ENCODE results near the gene PCBP1. TPM values are rescaled to one million over a fixed set of nuclear protein-coding genes. Genes with fewer than 3 reads are reported as not detected.

Gene PCBP1
- total RNA-seq, 2 experiments from 2014 or later = 444 to 449 TPM

DNA sequence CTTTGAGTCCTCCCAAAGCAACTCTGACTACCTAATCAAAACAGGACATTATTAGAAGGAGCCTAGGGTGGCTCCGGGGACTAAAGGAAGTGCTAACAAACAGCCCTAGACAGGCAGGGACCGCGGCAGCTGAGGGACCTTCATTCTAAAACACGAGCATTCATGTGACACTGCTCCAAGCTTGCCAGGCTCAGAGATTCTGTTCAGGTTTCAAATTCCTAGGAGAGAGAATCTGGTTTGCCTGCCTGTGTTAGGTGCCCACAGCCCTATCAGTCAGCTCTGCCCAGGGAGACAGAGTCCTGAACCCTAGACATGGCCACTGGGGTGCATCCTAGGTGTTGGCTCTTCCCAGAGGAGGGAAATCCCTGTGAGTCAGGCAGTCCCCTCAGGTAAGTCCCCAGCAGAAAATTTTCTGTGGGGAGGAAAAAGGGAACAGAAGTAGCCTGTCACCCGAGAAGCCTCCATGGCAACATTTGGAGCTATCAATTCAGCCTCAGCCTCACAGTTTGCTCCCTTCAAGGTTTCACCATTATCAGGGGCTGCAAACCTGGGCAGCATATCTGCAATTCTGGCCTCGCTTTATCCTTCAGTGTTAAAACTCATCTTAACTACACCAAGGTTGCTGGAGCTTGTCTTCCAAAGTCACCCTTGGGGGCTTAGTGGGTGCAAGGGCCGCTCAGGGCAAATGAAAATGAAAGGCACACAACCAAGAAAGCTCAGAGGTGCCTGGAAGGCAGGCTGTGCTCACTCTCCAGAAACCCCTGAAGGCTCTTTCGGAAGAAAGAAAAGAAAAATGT is 28.6 kb downstream of the PCBP1 start:
- POLR2A ChIA-PET = interaction anchor here (0.6 to 1.3 kb wide), 6 partner anchors 8 to 22 kb away, joined by 3 to 4 read pairs (median 3); no protein-coding TSS in a partner anchor
- CTCF ChIA-PET = no interaction called here
- no peaks in the 10 kb centered on the region for H3K9me3 Mint-ChIP-seq
- intact Hi-C loops (cut with micrococcal nuclease) = no loop called here
- DNase-seq = no peak
- no peaks in the 10 kb centered on the region for H3K27me3 Mint-ChIP-seq
- no peak overlapping the region for H3K27ac Mint-ChIP-seq
- H3K36me3 Mint-ChIP-seq = no peaks in the 10 kb centered on the region
- H3K4me3 Mint-ChIP-seq = no peak overlapping the region
- peaks cover 19% of the 10 kb centered on the region for H3K4me1 Mint-ChIP-seq (ENCODE audit: low read depth)

DNA sequence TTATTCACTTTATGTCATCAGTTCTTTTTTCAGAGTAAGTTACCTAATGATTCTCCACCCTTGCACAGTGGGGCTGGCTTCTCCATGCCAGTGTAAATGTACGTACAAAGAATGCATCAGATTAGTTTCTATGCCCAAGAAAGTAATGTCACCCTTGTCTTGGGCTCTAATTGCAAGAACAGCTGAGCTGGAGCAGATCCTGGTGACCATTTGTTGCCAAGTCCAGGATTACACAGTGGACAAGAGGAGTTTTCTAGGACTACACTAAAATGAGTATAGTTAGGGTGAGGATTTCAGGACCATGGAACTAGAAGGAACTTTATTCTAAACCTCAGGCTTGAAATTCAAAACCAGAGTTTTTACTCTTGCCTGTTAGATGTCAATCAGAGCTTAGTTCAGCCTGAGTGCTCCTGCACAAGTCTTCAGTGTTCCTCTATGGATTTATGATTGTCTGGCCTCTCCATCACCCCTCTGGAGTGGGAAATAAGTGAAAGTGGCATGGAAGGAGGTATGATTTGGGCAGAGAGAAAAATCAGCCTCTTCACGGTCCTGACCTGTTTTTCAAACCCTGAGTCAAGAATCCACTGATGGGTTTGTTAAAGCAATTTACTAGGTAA is 29.8 kb downstream of the PCBP1 start:
- DNase-seq = no peak
- no peak overlapping the region for H3K27ac Mint-ChIP-seq
- H3K9me3 Mint-ChIP-seq = no peaks in the 10 kb centered on the region
- no peak overlapping the region for H3K4me3 Mint-ChIP-seq
- peaks cover 21% of the 10 kb centered on the region for H3K4me1 Mint-ChIP-seq (ENCODE audit: low read depth)
- H3K36me3 Mint-ChIP-seq = no peaks in the 10 kb centered on the region
- POLR2A ChIA-PET = interaction anchor here (1.3 kb wide), 1 partner anchor 8 kb away, joined by 4 read pairs; no protein-coding TSS in a partner anchor
- intact Hi-C loops (cut with micrococcal nuclease) = no loop called here
- H3K27me3 Mint-ChIP-seq = no peaks in the 10 kb centered on the region
- CTCF ChIA-PET = no interaction called here

DNA sequence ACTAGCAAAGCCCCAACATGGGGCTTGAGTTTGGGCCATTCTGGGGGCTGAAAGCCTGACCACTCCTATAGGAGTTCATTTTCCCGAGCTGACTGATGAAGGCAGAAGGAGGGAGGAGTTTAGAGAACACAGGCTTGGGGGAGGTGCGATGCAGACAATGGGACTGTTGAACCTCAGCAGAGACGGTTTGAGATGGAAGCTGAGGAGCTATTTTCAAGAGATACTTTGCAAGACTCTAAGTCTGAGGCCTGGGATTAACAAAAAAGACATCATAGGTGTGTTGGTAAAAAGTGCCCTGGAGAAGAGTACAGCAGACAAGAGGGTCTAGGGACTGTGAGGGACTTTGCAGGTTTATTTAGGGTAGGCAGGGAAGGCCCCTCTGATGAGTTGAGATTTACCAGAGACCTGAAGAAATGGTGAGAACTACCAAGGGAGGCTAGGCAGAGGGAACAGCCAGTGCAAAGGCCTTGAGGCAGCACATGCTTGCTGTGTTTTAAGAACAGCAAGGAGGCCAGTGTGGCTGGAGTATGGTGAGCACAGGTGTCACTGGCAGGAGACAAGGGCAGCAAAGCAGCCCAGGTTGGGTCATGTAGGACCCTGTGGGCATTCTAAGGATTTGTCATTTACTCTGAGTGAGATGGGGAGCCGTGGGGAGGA is 31.6 kb downstream of the PCBP1 start:
- intact Hi-C loops (cut with micrococcal nuclease) = no loop called here
- no peak overlapping the region for H3K27ac Mint-ChIP-seq
- H3K36me3 Mint-ChIP-seq = no peaks in the 10 kb centered on the region
- POLR2A ChIA-PET = no interaction called here
- H3K4me3 Mint-ChIP-seq = no peak overlapping the region
- H3K27me3 Mint-ChIP-seq = no peaks in the 10 kb centered on the region
- peaks cover 35% of the 10 kb centered on the region for H3K4me1 Mint-ChIP-seq (ENCODE audit: low read depth)
- CTCF ChIA-PET = interaction anchor here (0.7 kb wide), 1 partner anchor 493 kb away, joined by 3 read pairs; no protein-coding TSS in a partner anchor
- DNase-seq = no peak
- H3K9me3 Mint-ChIP-seq = no peaks in the 10 kb centered on the region

DNA sequence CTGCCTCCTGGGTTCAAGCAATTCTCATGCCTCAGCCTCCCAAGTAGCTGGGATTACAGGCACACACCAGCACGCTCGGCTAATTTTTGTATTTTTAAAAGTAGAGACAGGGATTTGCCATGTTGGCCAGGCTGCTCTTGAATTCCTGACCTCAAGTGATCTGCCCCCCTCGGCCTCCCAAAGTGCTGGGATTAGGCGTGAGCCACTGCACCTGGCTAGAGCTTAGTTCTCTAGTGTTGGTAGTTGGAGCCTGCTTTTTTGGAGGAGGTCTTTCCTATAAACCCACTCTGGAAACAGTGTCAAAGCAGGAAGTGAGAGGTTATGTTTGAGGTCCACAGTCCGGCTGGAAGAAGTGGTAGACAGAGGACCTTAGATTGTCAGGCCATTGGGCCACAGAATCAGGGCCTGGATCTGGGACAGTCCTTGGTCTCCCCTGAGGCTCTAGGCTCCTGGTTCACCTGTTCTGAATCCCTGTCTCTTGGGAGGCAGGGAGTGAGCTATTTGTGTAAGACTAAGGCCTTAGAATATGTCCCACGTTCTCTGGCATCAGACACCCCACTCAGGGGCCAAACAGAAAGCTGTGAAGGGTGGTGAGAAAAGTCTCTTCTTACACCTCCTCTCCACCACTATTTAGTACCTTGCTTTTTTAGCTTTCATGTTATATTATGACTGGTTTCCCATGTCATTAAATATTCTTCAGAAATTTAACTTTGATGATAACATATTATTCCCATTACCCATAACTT is 34.5 kb downstream of the PCBP1 start:
- Mint-ChIP-seq H3K4me1 (ENCODE audit: low read depth) (peaks cover 48% of the 10 kb centered on the region), H3K27ac (peak overlapping the region; percentile 98), H3K4me3 (no peak overlapping the region), H3K9me3 (no peaks in the 10 kb centered on the region), H3K36me3 (peaks cover 5% of the 10 kb centered on the region), H3K27me3 (no peaks in the 10 kb centered on the region)
- no peak for DNase-seq
- intact Hi-C loops (cut with micrococcal nuclease) = no loop called here
- CTCF ChIA-PET = interaction anchor here (0.6 to 1.5 kb wide), 4 partner anchors 11 to 209 kb away, joined by 3 to 4 read pairs (median 4); no protein-coding TSS in a partner anchor
- POLR2A ChIA-PET = interaction anchor here (0.9 to 8.6 kb wide), 6 partner anchors 13 to 33 kb away, joined by 3 to 108 read pairs (median 4); no protein-coding TSS in a partner anchor

DNA sequence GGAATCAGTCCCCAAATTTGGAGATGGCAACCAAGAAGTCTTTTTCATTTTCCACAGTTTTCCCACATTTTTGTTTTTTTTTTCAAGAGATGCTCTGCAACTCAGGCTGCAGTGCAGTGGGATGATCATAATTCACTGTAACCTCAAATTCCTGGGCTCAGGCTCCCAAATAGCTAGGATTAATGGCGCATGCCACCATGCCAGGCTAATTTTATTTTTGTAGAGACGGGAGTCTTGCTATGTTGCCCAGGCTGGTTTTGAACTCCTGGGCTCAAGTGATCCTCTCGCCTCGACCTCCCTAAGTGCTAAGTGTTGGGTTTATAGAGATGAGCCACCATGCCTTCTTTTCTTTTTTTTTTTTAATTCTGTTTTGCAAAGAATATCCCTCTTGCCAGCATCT is 35.2 kb downstream of the PCBP1 start:
- Mint-ChIP-seq H3K36me3 (peaks cover 5% of the 10 kb centered on the region), H3K4me3 (no peak overlapping the region), H3K9me3 (no peaks in the 10 kb centered on the region), H3K4me1 (ENCODE audit: low read depth) (peaks cover 51% of the 10 kb centered on the region), H3K27ac (peak overlapping the region; percentile 98), H3K27me3 (no peaks in the 10 kb centered on the region)
- ChIA-PET CTCF (interaction anchor here (0.6 to 1.5 kb wide), 3 partner anchors 9 to 34 kb away, joined by 3 to 4 read pairs (median 3); no protein-coding TSS in a partner anchor), POLR2A (interaction anchor here (0.5 to 8.6 kb wide), 7 partner anchors 13 to 37 kb away, joined by 3 to 108 read pairs (median 4); no protein-coding TSS in a partner anchor)
- DNase-seq = no peak
- intact Hi-C loops (cut with micrococcal nuclease) = no loop called here

DNA sequence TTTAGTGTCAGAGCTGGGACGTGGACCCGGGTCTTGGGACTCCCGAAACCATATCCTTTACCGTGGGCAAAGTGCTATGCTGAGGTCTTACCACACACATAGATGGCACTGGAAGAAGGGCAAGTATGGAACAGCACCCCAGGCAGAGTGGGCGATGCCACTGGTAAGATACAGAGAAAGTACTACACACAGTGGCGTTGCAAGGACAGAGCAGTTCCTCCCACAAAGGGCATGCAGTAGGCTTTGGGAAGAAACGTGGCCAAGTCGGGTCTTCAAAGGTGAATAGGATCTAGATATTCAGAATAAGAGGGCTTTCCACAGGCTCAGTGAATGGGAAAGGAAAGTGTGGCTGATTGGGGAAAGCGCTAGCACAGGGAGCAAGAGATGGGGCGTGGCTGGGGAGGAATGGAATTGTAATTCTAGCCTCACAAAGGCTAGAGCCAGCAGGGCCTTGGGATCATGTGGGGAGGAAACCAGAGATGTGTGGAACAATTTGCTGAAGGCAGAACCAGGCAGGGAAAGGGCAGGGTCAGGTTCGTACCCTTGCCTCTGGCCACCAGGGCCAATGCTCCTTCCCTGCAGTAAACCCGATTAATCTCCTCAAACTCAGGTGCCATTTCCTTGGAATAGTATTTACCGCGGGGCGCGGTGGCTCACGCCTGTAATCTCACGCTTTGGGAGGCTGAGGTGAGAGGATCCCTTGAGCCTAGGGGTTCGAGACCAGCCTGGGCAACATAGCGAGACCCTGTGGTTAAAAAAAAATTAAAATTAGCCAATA is 36.0 kb downstream of the PCBP1 start:
- CTCF ChIA-PET = interaction anchor here (0.6 to 3.0 kb wide), 7 partner anchors 10 to 209 kb away, joined by 3 to 12 read pairs (median 9); no protein-coding TSS in a partner anchor

DNA sequence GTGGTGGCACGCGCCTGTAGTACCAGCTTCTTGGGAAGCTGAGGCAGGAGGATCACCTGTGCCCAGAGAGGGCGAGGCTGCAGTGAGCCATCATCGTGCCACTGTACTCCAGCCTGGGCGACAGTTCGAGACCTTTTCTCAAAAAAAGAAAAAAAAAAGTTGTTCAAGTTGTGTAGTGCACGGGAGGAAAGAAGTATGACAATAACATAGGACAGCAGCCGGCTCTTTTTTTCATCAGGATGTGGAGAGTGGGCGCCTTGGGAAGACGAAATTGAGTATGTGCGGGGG is 36.5 kb downstream of the PCBP1 start:
- Mint-ChIP-seq H3K27ac (peak overlapping the region; percentile 98), H3K4me3 (peak overlapping the region; percentile 92), H3K27me3 (no peaks in the 10 kb centered on the region), H3K4me1 (ENCODE audit: low read depth) (peaks cover 60% of the 10 kb centered on the region), H3K36me3 (peaks cover 5% of the 10 kb centered on the region), H3K9me3 (no peaks in the 10 kb centered on the region)
- ChIA-PET CTCF (interaction anchor here (1.0 to 3.1 kb wide), 9 partner anchors 10 to 210 kb away, joined by 4 to 12 read pairs (median 9); no protein-coding TSS in a partner anchor), POLR2A (interaction anchor here (1.0 to 8.6 kb wide), 13 partner anchors 8 to 210 kb away, joined by 4 to 108 read pairs (median 20); partner anchors contain the start of genes C2orf42, MXD1, PCBP1 and SNRPG)
- DNase-seq = no peak
- intact Hi-C loops (cut with micrococcal nuclease) = loop anchor here (1.0 kb wide), 4 partner anchors 10 to 37 kb away; no protein-coding TSS in a partner anchor

More for the DNA sequence above, 36.0 kb downstream of the PCBP1 start:
- Mint-ChIP-seq H3K27me3 (no peaks in the 10 kb centered on the region), H3K27ac (peak overlapping the region; percentile 98), H3K36me3 (peaks cover 5% of the 10 kb centered on the region), H3K4me3 (peak overlapping the region; percentile 92), H3K9me3 (no peaks in the 10 kb centered on the region), H3K4me1 (ENCODE audit: low read depth) (peaks cover 58% of the 10 kb centered on the region)
- intact Hi-C loops (cut with micrococcal nuclease) = no loop called here
- no peak for DNase-seq
- POLR2A ChIA-PET = interaction anchor here (0.7 to 8.6 kb wide), 14 partner anchors 7 to 209 kb away, joined by 3 to 108 read pairs (median 20); partner anchors contain the start of genes MXD1, PCBP1 and SNRPG

DNA sequence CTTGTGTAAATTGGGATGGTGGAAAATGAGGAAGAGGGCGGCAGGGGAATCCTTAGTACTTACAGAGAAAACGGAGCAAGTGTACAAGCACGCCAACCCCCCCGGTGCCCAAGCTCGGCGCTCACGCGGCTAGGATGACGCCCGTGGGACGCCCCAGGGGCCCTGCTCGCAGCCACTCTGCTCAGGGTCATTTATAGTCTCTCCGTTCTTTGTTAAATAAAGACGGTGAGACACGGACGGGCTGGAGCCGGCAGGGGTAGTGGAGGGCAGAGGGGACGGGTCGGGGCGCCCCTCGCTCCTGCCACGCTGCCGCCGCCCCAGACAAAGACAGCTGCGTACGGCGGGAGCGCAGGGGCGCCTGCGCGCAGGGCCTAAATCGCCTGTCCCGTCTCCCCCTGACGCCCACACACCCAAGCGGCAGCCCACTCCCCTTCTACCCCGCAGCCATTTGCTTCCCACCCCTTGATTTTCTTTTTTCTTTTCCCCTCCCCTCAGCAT is 37.8 kb downstream of the PCBP1 start:
- ChIA-PET POLR2A (interaction anchor here (1.1 to 8.6 kb wide), 13 partner anchors 9 to 211 kb away, joined by 4 to 108 read pairs (median 20); partner anchors contain the start of genes C2orf42, MXD1, PCBP1 and SNRPG), CTCF (interaction anchor here (0.7 to 3.1 kb wide), 17 partner anchors 8 to 213 kb away, joined by 3 to 12 read pairs (median 5); no protein-coding TSS in a partner anchor)
- peaks cover 5% of the 10 kb centered on the region for H3K36me3 Mint-ChIP-seq
- H3K4me1 Mint-ChIP-seq (ENCODE audit: low read depth) = peaks cover 62% of the 10 kb centered on the region
- H3K27ac Mint-ChIP-seq = peak overlapping the region; percentile 98
- H3K9me3 Mint-ChIP-seq = no peaks in the 10 kb centered on the region
- H3K4me3 Mint-ChIP-seq = peak overlapping the region; percentile 92
- H3K27me3 Mint-ChIP-seq = no peaks in the 10 kb centered on the region
- intact Hi-C loops (cut with micrococcal nuclease) = loop anchor here (1.0 kb wide), 4 partner anchors 8 to 39 kb away; no protein-coding TSS in a partner anchor
- peak; percentile 67 for DNase-seq

DNA sequence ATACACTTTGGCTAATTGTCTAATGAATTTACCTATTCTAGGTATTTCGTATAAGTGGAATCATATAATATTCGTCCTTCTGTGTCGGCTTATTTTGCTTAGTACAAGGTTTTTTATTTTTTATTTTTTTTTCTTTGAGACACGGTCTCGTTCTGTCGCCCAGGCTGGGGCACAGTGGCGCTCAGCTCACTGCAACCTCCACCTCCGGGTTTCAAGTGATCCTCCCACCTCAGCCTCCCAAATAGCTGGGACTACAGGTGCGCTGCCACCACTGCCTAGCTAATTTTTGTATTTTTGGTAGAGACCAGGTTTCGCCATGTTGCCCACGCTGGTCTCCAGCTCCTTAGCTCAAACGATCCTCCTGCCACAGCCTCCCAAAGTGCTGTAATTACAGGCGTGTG is 38.2 kb downstream of the PCBP1 start:
- H3K4me1 Mint-ChIP-seq (ENCODE audit: low read depth) = peaks cover 66% of the 10 kb centered on the region
- peak overlapping the region; percentile 98 for H3K27ac Mint-ChIP-seq
- POLR2A ChIA-PET = interaction anchor here (1.1 to 8.6 kb wide), 11 partner anchors 9 to 212 kb away, joined by 4 to 108 read pairs (median 21); partner anchors contain the start of genes C2orf42, MXD1 and PCBP1
- intact Hi-C loops (cut with micrococcal nuclease) = no loop called here
- H3K9me3 Mint-ChIP-seq = no peaks in the 10 kb centered on the region
- CTCF ChIA-PET = interaction anchor here (0.8 to 3.1 kb wide), 15 partner anchors 8 to 214 kb away, joined by 3 to 12 read pairs (median 5); no protein-coding TSS in a partner anchor
- DNase-seq = no peak
- no peaks in the 10 kb centered on the region for H3K27me3 Mint-ChIP-seq
- H3K4me3 Mint-ChIP-seq = peak overlapping the region; percentile 92
- H3K36me3 Mint-ChIP-seq = peaks cover 5% of the 10 kb centered on the region

DNA sequence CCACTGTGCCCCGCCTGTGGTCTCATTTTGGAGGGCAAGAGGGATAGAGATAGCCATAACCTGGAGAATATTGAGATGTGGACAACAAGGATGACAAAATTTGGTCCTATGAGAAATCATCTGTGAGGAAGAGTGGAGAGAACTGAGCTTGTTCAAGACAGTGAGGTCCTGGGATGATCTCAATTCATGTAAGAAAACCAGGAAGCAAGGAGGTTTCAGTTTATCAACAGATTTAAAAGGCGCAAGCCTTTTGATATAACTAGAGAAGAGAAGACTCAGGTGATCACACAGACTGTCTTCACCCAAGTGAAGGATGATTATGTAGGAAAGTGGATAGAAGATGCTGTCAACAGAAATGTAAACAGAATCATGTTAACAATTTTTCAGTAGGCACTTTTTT is 39.1 kb downstream of the PCBP1 start:
- intact Hi-C loops (cut with micrococcal nuclease) = no loop called here
- peak overlapping the region; percentile 98 for H3K27ac Mint-ChIP-seq
- peak overlapping the region; percentile 92 for H3K4me3 Mint-ChIP-seq
- H3K27me3 Mint-ChIP-seq = no peaks in the 10 kb centered on the region
- no peaks in the 10 kb centered on the region for H3K9me3 Mint-ChIP-seq
- peaks cover 66% of the 10 kb centered on the region for H3K4me1 Mint-ChIP-seq (ENCODE audit: low read depth)
- ChIA-PET POLR2A (interaction anchor here (2.8 to 8.6 kb wide), 6 partner anchors 9 to 212 kb away, joined by 20 to 108 read pairs (median 48); partner anchors contain the start of genes MXD1 and PCBP1), CTCF (interaction anchor here (1.0 to 3.1 kb wide), 7 partner anchors 10 to 213 kb away, joined by 3 to 10 read pairs (median 5); no protein-coding TSS in a partner anchor)
- peaks cover 5% of the 10 kb centered on the region for H3K36me3 Mint-ChIP-seq
- DNase-seq = no peak

Data from activated CD4-positive, alpha-beta memory T cell treated with anti-CD3 and anti-CD28 coated beads for 36 hours (primary cell).